NT2/D1 (cell line): ENCODE data around the gene EML1.
"Not testable (repeated sequence)": the region's sequence is repeated elsewhere in the genome, so short reads cannot be mapped to it uniquely, and the experiment has no call there.

Experiments used
- YY1 ChIP-seq: IDR thresholded peaks from 2 replicates; pipeline ENCODE4 v1.6.1; 2011; ENCODE audit not compliant: insufficient read length, insufficient read depth
- ZNF274 ChIP-seq: IDR thresholded peaks from 2 replicates; pipeline ENCODE4 v1.6.1; 2011; ENCODE audit warnings: mild to moderate bottlenecking, low read depth, low read length

GRCh38 chr14:99949011-99949732 is 156.0 kb downstream of the EML1 start:
- not testable (repeated sequence) for TF ChIP-seq ZNF274, YY1
